Endothelial cell of umbilical vein (primary cell): ENCODE results near the gene BIRC6.

Source experiments
- CTCF ChIP-seq, 2 donors: IDR thresholded peaks; 1 replicate in 1 of 2; 2 replicates in 1 of 2; pipeline ENCODE4 v1.5.1; 2011; ENCODE audit warnings: low read length in 2 of 2, mild to moderate bottlenecking in 2 of 2, moderate library complexity in 2 of 2, control low read depth in 1 of 2, inconsistent platforms in 1 of 2, low read depth in 1 of 2; ENCODE audit not compliant: insufficient read depth in 1 of 2; ENCODE audit errors: extremely low read depth in 1 of 2
- EZH2 ChIP-seq: IDR thresholded peaks from 2 replicates; pipeline ENCODE4 v1.6.1; 2012; ENCODE audit warnings: borderline replicate concordance, low read depth, mild to moderate bottlenecking, moderate library complexity, low read length, inconsistent platforms; ENCODE audit not compliant: severe bottlenecking
- POLR2A ChIP-seq: IDR thresholded peaks from 2 replicates; pipeline ENCODE4 v1.6.1; 2012; ENCODE audit warnings: low read depth, mild to moderate bottlenecking, control low read depth, low read length

GRCh38 chr2:32355976-32356680 is 695 bp upstream of the BIRC6 start:
- TF ChIP-seq EZH2 (no peak), POLR2A (no peak), CTCF (IDR thresholded peaks at IDR 0.05; ENCODE audit: extremely low read depth in 1 of 2, insufficient read depth in 1 of 2, low read depth in 1 of 2, low read length in 2 of 2) (no peak)
